ENCODE data around the gene TECTB. TPM values are rescaled to one million over a fixed set of nuclear protein-coding genes. Genes with fewer than 3 reads are reported as not detected.
A peak's percentile ranks its signal among the peaks of the same experiment; 100 is the strongest.

Gene TECTB
- total RNA-seq, 1 donor from 2014 or later: not detected

GRCh38 chr10:112294169-112294568 lies 11.0 kb downstream of the TECTB start:
- H3K4me3 ChIP-seq (ENCODE audit: low read depth, low read length): no peak overlapping the region
- DNase-seq (ENCODE audit: low read depth): no peak
- TF ChIP-seq, protein P1, sequence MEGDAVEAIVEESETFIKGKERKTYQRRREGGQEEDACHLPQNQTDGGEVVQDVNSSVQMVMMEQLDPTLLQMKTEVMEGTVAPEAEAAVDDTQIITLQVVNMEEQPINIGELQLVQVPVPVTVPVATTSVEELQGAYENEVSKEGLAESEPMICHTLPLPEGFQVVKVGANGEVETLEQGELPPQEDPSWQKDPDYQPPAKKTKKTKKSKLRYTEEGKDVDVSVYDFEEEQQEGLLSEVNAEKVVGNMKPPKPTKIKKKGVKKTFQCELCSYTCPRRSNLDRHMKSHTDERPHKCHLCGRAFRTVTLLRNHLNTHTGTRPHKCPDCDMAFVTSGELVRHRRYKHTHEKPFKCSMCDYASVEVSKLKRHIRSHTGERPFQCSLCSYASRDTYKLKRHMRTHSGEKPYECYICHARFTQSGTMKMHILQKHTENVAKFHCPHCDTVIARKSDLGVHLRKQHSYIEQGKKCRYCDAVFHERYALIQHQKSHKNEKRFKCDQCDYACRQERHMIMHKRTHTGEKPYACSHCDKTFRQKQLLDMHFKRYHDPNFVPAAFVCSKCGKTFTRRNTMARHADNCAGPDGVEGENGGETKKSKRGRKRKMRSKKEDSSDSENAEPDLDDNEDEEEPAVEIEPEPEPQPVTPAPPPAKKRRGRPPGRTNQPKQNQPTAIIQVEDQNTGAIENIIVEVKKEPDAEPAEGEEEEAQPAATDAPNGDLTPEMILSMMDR (conservative IDR thresholded peaks at IDR 0.05; ENCODE audit: low read depth, low read length): no peak

DNA sequence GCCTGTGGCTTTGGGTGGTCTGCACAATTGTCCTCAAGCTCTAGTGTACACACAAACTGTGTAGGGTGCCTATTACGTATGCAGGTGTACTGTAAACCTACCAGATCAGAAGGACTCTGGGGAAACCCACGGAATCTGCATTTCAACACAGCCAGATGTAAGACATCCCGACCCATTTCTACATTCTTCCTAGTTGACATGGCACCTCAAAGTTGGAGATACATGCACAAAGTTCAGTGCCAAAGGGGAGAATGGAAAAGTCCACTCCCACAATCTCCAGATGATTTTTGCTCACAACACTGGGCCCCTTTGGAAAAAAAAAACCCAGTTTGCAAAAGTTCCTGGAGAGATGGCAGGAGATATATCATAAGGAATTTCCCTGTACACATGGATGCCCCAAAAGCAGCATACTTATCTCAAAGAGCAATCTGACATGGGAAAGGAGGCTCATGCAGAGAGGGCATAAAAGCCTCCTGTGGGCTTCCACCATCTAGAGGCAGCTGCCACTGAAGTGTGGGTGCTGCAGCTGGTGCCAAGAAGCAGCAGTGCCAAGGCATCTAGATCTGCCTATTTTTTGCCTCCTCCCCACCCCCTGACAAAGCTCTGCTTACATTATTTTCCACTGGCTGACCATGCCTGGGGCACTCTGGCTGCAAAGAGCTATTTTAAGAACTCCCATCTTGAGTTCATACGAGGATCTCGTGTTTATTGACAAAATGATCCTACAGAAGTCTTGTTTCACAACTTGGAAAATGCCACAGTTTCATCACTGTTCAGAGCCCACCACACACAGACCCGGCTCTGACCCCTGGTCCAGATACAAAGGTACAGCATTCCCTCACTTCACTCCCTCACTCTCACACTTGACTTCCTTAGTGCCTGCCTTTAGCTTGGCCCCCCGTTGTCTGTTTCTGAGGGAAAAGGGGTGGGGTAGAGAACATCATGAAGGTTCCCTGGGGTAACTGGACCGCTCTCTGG lies 12.9 kb downstream of the TECTB start:
- H3K4me3 ChIP-seq (ENCODE audit: low read depth, low read length): no peak overlapping the region
- DNase-seq (ENCODE audit: low read depth): no peak
- TF ChIP-seq, protein P1 (conservative IDR thresholded peaks at IDR 0.05; ENCODE audit: low read depth, low read length): no peak

DNA sequence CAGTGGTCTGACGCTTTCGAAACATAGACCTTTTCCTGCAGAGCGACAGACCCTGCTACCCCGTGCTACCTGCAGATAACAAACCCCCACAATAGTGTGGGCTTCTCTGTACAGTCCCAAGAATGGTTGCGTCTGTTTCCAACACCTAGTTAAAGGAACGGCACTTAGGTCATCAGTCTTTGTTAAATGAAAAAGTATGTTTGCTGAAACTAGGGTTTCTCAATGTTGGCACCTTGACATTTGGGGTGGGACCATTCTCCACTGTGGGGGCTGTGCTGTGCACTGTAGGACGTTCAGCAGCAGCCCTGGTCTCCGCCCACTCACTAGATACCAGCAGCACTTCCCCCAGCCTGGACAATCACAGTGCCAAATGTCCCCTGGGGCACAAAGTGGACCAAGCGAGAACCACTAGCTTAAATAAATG lies 13.7 kb downstream of the TECTB start:
- no peak for DNase-seq (ENCODE audit: low read depth)
- TF ChIP-seq, protein P1 (conservative IDR thresholded peaks at IDR 0.05; ENCODE audit: low read depth, low read length): no peak
- H3K4me3 ChIP-seq (ENCODE audit: low read depth, low read length): no peak overlapping the region

GRCh38 chr10:112298581-112298980 lies 15.4 kb downstream of the TECTB start:
- TF ChIP-seq, protein P1 (conservative IDR thresholded peaks at IDR 0.05; ENCODE audit: low read depth, low read length): no peak
- H3K4me3 ChIP-seq (ENCODE audit: low read depth, low read length): no peak overlapping the region
- peak; percentile 27 for DNase-seq (ENCODE audit: low read depth)

DNA sequence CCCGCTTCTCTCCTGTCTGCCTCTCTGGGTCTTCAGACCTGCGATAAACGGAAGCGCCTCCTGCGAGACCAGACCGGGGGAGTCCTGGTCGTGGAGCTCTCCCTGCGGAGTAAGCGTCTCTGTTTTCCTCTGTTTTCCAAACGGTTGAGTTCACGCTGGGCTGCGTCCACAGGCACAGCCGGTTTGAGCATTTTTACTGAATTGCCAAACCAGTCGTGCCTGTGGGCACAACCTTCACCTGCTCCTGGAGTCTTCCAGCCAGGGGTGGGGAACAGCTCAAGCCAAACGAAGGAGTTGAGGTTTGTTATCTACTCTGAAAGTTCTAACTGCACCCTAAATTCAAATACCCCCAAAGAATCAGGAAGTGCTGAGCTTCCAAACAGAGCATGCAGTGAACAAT lies 16.3 kb downstream of the TECTB start:
- TF ChIP-seq, protein P1 (conservative IDR thresholded peaks at IDR 0.05; ENCODE audit: low read depth, low read length): no peak
- no peak for DNase-seq (ENCODE audit: low read depth)
- no peak overlapping the region for H3K4me3 ChIP-seq (ENCODE audit: low read depth, low read length)

DNA sequence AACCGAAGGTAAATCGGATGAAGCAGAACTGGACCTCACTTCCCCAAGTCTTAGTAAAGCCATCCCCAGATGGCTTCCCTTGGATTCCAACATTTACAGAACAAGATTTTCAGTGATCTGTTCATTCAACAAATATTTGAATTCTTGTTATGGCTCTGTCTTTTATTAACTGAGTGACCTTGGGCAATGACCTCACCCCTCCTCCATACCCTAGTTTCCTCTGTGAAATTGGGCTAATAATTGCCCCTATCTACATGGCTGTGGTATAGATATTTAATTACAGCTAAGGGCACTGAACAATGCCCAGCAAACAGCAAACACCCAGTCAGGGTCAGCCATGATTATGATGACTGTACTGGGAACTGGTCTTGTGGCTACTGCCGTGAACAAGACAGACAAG lies 19.1 kb downstream of the TECTB start:
- TF ChIP-seq, protein P1 (conservative IDR thresholded peaks at IDR 0.05; ENCODE audit: low read depth, low read length): no peak
- H3K4me3 ChIP-seq (ENCODE audit: low read depth, low read length): no peak overlapping the region
- DNase-seq (ENCODE audit: low read depth): no peak
